CD14-positive monocyte (primary cell): ENCODE data around the gene SLC35F3. TPM values are rescaled to one million over a fixed set of nuclear protein-coding genes. Genes with fewer than 3 reads are reported as not detected.

ENCODE experiments used
- DNase-seq, 3 donors: peaks; one replicate each; pipeline ENCODE4 v3.0.0-alpha.2; 2011 to 2022
- H2AFZ ChIP-seq: 2 replicates; pipeline ENCODE4 v1.6.0; 2012; ENCODE audit warnings: mild to moderate bottlenecking, low read depth, low read length, inconsistent platforms; ENCODE audit not compliant: insufficient read depth, poor library complexity, severe bottlenecking
- H3K27ac ChIP-seq, 2 donors: 1 replicate in 1 of 2; 2 replicates in 1 of 2; pipeline ENCODE4 v1.5.1; 2012 to 2013; ENCODE audit warnings: low read length in 2 of 2, control low read depth in 1 of 2, inconsistent platforms in 1 of 2, low read depth in 1 of 2, mild to moderate bottlenecking in 1 of 2
- H3K27me3 ChIP-seq, 2 donors: one replicate each; pipeline versions ENCODE4 v1.6.0 to v1.6.1; 2011 to 2013; ENCODE audit warnings: low read length in 2 of 2; ENCODE audit not compliant: control insufficient read depth in 2 of 2, insufficient read depth in 2 of 2
- H3K36me3 ChIP-seq, 2 donors: replicated peaks in 1 of 2; 1 replicate in 1 of 2; 2 replicates in 1 of 2; pipeline versions ENCODE4 v1.5.1 to v1.6.1; 2012 to 2013; ENCODE audit warnings: low read length in 2 of 2, control low read depth in 1 of 2, inconsistent platforms in 1 of 2, mild to moderate bottlenecking in 1 of 2; ENCODE audit not compliant: insufficient read depth in 2 of 2, control insufficient read depth in 1 of 2
- H3K4me1 ChIP-seq, 2 donors: 1 replicate in 1 of 2; 2 replicates in 1 of 2; pipeline versions ENCODE4 v1.5.1 to v1.6.1; 2012 to 2013; ENCODE audit warnings: low read length in 2 of 2, control low read depth in 1 of 2, inconsistent platforms in 1 of 2, mild to moderate bottlenecking in 1 of 2, moderate library complexity in 1 of 2; ENCODE audit not compliant: insufficient read depth in 2 of 2, control insufficient read depth in 1 of 2
- H3K4me2 ChIP-seq: replicated peaks from 2 replicates; pipeline ENCODE3; 2012; ENCODE audit warnings: low read length, moderate library complexity, mild to moderate bottlenecking; ENCODE audit not compliant: poor library complexity, severe bottlenecking; ENCODE audit errors: extremely low read depth
- H3K4me3 ChIP-seq, 3 experiments: fragments of 200-600 bp in 1 of 3; sonication (generic) in 1 of 3; replicated peaks in 1 of 3; 1 replicate in 2 of 3; 2 replicates in 1 of 3; pipeline ENCODE4 v1.5.1; 2011 to 2013; ENCODE audit warnings: low read length in 3 of 3, mild to moderate bottlenecking in 3 of 3, control low read depth in 2 of 3, low read depth in 2 of 3, inconsistent platforms in 1 of 3, moderate library complexity in 1 of 3
- H3K79me2 ChIP-seq: 2 replicates; pipeline ENCODE4 v1.6.0; 2012; ENCODE audit warnings: mild to moderate bottlenecking, control low read depth, inconsistent platforms, low read length, moderate library complexity; ENCODE audit not compliant: insufficient read depth
- H3K9ac ChIP-seq: 2 replicates; pipeline ENCODE4 v1.6.0; 2017; ENCODE audit warnings: low read length, mild to moderate bottlenecking; ENCODE audit not compliant: insufficient read depth, poor library complexity, severe bottlenecking
- H3K9me3 ChIP-seq, 2 donors: replicated peaks in 1 of 2; 1 replicate in 1 of 2; 2 replicates in 1 of 2; pipeline versions ENCODE4 v1.5.1 to v1.6.1; 2012 to 2013; ENCODE audit warnings: low read length in 2 of 2, control low read depth in 1 of 2; ENCODE audit not compliant: control insufficient read depth in 1 of 2, insufficient read depth in 1 of 2
- H4K20me1 ChIP-seq: 2 replicates; pipeline ENCODE4 v1.6.0; 2012; ENCODE audit warnings: mild to moderate bottlenecking, low read length, control low read depth, moderate library complexity; ENCODE audit not compliant: insufficient read depth
- H3K27ac Mint-ChIP-seq, 7 donors: one replicate each; pipeline ENCODE4 v1.8.0; 2020; ENCODE audit warnings: mild to moderate bottlenecking in 7 of 7, mixed read lengths in 7 of 7, moderate library complexity in 6 of 7, inconsistent platforms in 2 of 7
- H3K27me3 Mint-ChIP-seq, 3 donors: one replicate each; pipeline ENCODE4 v1.8.0; 2021 to 2022; ENCODE audit warnings: low read depth in 3 of 3, mild to moderate bottlenecking in 3 of 3, mixed read lengths in 3 of 3, moderate library complexity in 3 of 3, inconsistent platforms in 1 of 3
- H3K36me3 Mint-ChIP-seq, 2 donors: one replicate each; pipeline ENCODE4 v1.8.0; 2020; ENCODE audit warnings: mixed read lengths in 2 of 2, inconsistent platforms in 1 of 2, mild to moderate bottlenecking in 1 of 2
- H3K4me1 Mint-ChIP-seq: one replicate; pipeline ENCODE4 v1.8.0; 2020; ENCODE audit warnings: mild to moderate bottlenecking, mixed read lengths
- H3K4me3 Mint-ChIP-seq, 2 donors: one replicate each; pipeline ENCODE4 v1.8.0; 2020; ENCODE audit warnings: mild to moderate bottlenecking in 2 of 2, mixed read lengths in 2 of 2, moderate library complexity in 1 of 2
- H3K9me3 Mint-ChIP-seq, 7 donors: one replicate each; pipeline ENCODE4 v1.8.0; 2020 to 2022; ENCODE audit warnings: mixed read lengths in 7 of 7, mild to moderate bottlenecking in 6 of 7, moderate library complexity in 6 of 7, inconsistent platforms in 2 of 7
- WGBS: methylation state at CpG from one replicate; pipeline ENCODE4 v1.1.5; 2013; ENCODE audit warnings: missing lambda C conversion rate; ENCODE audit not compliant: insufficient coverage; 5-methylcytosine and 5-hydroxymethylcytosine counted together
- intact Hi-C, 2 donors: fragments of 100-400 bp; cut with micrococcal nuclease; formaldehyde crosslinking; loops; one replicate each; pipeline versions ENCODE4 v1.15.0 to v1.15.1; 2023
- polyA plus RNA-seq, 3 donors: library from polyadenylated mRNA; depleted of rRNA in 1 of 3; unstranded in 2 of 3; stranded (reverse) in 1 of 3; fragments of 300-500 nt in 2 of 3; fragments of >200 nt in 1 of 3; fragmentation: Illumina TruSeq in 2 of 3; gene quantifications; 1 replicate in 2 of 3; 2 replicates in 1 of 3; pipeline ENCODE4 v1.2.3, GENCODE V29; 2012 to 2021
- TF ChIP-seq, protein P1 (sequence below): fragments of 200-600 bp; IDR thresholded peaks from one replicate; pipeline ENCODE4 v1.8.0; 2022; ENCODE audit warnings: antibody characterized with exemption, mild to moderate bottlenecking

The SLC35F3 gene
- polyA plus RNA-seq, 3 donors = 0.17 to 0.78 TPM; not detected in 1

DNA sequence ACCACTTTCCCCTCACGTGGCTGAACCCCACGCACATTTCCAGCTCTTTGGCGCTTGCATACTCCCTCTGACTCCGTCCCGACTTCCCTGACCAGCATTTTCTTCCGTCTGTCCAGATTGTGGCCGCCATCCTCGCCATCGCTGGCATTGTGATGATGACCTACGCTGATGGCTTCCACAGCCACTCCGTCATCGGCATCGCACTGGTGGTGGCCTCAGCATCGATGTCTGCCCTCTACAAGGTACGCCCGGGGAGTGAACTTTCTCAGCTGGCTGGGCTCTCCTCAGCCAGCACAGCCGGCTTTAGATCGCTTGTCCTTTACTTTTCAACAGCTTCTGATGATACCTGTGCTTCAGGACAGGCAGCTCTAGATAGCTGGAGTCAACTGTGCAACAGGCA, 412.0 kb downstream of the SLC35F3 start:
- WGBS = 90% methylated on average over 18 of the region's 18 CpGs
- Histone ChIP-seq H3K4me2 (no peak overlapping the region), H3K9ac (no peak overlapping the region), H3K4me3 (no peak overlapping the region), H3K27ac (no peak overlapping the region), H3K27me3 (no peaks in the 10 kb centered on the region), H3K36me3 (no peaks in the 10 kb centered on the region), H3K4me1 (peaks cover 0 to 21% of the 10 kb centered on the region in 2 donors), H3K79me2 (no peaks in the 10 kb centered on the region), H2AFZ (no peak overlapping the region), H4K20me1 (no peaks in the 10 kb centered on the region), H3K9me3 (no peaks in the 10 kb centered on the region)
- Mint-ChIP-seq H3K36me3 (no peaks in the 10 kb centered on the region), H3K9me3 (no peaks in the 10 kb centered on the region), H3K27ac (no peak overlapping the region), H3K4me1 (no peaks in the 10 kb centered on the region), H3K4me3 (no peak overlapping the region), H3K27me3 (peaks cover 1 to 14% (median 3%) of the 10 kb centered on the region in 3 donors)
- TF ChIP-seq, protein P1, sequence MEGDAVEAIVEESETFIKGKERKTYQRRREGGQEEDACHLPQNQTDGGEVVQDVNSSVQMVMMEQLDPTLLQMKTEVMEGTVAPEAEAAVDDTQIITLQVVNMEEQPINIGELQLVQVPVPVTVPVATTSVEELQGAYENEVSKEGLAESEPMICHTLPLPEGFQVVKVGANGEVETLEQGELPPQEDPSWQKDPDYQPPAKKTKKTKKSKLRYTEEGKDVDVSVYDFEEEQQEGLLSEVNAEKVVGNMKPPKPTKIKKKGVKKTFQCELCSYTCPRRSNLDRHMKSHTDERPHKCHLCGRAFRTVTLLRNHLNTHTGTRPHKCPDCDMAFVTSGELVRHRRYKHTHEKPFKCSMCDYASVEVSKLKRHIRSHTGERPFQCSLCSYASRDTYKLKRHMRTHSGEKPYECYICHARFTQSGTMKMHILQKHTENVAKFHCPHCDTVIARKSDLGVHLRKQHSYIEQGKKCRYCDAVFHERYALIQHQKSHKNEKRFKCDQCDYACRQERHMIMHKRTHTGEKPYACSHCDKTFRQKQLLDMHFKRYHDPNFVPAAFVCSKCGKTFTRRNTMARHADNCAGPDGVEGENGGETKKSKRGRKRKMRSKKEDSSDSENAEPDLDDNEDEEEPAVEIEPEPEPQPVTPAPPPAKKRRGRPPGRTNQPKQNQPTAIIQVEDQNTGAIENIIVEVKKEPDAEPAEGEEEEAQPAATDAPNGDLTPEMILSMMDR = no peak
- intact Hi-C loops = loop anchor here in 1 of 2 donors (10.0 kb wide), 1 partner anchor 162 kb away; no protein-coding TSS in a partner anchor
- no peak for DNase-seq

DNA sequence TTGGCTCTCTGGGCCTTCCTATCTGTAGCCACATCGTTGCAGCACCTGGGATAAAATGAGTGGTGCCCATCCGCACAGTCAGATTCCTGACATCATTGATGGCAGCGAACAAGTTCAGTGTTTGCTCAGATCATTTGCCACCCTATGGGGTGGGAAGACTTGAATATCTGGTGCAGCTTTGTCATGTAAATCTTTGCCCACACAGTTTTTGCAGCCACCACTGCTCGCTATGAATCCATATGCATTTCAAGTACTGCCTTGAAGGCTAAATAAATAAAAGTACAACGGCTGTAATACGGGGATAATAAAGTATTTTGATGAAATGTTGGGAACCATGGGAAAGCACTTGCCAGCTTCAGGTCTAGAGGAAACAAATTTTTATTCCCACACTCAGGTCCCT, 412.5 kb downstream of the SLC35F3 start:
- no peak overlapping the region for H3K27ac ChIP-seq
- H3K4me2 ChIP-seq = no peak overlapping the region

More for the DNA sequence above, 412.5 kb downstream of the SLC35F3 start:
- Mint-ChIP-seq H3K27ac (no peak overlapping the region), H3K36me3 (no peaks in the 10 kb centered on the region), H3K9me3 (no peaks in the 10 kb centered on the region), H3K4me3 (no peak overlapping the region), H3K27me3 (peaks cover 1 to 14% (median 3%) of the 10 kb centered on the region in 3 donors), H3K4me1 (no peaks in the 10 kb centered on the region)
- H3K9ac ChIP-seq = no peak overlapping the region
- H4K20me1 ChIP-seq = no peaks in the 10 kb centered on the region
- H3K79me2 ChIP-seq = no peaks in the 10 kb centered on the region
- H3K27me3 ChIP-seq = no peaks in the 10 kb centered on the region
- H2AFZ ChIP-seq = no peak overlapping the region
- no peaks in the 10 kb centered on the region for H3K36me3 ChIP-seq
- H3K9me3 ChIP-seq = no peaks in the 10 kb centered on the region
- no peak for DNase-seq
- no peak overlapping the region for H3K4me3 ChIP-seq
- intact Hi-C loops = loop anchor here in 1 of 2 donors (10.0 kb wide), 1 partner anchor 162 kb away; no protein-coding TSS in a partner anchor
- TF ChIP-seq, protein P1 = no peak
- H3K4me1 ChIP-seq = peaks cover 0 to 21% of the 10 kb centered on the region in 2 donors
- 85% methylated on average over 3 of the region's 6 CpGs for WGBS
